ENCODE results near the gene USP48.

DNA sequence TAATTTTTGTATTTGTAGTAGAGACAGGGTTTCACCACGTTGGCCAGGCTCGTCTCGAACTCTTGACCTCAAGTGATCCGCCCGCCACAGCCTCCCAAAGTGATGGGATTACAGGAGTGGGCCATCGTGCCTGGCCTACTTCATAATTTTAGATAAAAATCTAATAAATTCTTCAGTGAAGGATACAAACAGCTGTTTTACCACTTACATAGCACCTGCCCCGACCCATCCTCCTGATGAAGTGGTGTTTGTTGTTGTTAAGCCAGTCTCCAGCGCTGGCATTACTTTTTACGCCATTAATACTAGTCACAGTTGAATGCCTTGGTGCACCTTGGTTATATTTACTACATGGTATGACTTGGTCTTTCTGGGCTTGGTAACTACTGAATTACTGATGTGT, 101.5 kb downstream of the USP48 start:
- TF ChIP-seq, protein P1, sequence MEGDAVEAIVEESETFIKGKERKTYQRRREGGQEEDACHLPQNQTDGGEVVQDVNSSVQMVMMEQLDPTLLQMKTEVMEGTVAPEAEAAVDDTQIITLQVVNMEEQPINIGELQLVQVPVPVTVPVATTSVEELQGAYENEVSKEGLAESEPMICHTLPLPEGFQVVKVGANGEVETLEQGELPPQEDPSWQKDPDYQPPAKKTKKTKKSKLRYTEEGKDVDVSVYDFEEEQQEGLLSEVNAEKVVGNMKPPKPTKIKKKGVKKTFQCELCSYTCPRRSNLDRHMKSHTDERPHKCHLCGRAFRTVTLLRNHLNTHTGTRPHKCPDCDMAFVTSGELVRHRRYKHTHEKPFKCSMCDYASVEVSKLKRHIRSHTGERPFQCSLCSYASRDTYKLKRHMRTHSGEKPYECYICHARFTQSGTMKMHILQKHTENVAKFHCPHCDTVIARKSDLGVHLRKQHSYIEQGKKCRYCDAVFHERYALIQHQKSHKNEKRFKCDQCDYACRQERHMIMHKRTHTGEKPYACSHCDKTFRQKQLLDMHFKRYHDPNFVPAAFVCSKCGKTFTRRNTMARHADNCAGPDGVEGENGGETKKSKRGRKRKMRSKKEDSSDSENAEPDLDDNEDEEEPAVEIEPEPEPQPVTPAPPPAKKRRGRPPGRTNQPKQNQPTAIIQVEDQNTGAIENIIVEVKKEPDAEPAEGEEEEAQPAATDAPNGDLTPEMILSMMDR (IDR thresholded peaks at IDR 0.05): no peak
- no peak for TF ChIP-seq POLR2A (IDR thresholded peaks at IDR 0.05)

All from esophagus squamous epithelium (tissue), 4 donors.